Measurements from ENCODE around the gene CCL4. TPM values are rescaled to one million over a fixed set of nuclear protein-coding genes. Genes with fewer than 3 reads are reported as not detected.
A peak's percentile ranks its signal among the peaks of the same experiment; 100 is the strongest.

CCL4 gene
- total RNA-seq, 1 donor from 2014 or later: not detected

- Mint-ChIP-seq H3K9me3 (peaks cover 3% of the 10 kb centered on the region), H3K27ac (ENCODE audit: unreplicated experiment) (no peak overlapping the region), H3K4me3 (no peak overlapping the region), H3K4me1 (peaks cover 3% of the 10 kb centered on the region), H3K36me3 (ENCODE audit: low read depth) (no peaks in the 10 kb centered on the region), H3K27me3 (ENCODE audit: low read depth) (peaks cover 2% of the 10 kb centered on the region)
- TF ChIP-seq CTCF (conservative IDR thresholded peaks at IDR 0.05): no peak
- DNase-seq (ENCODE audit: low read depth, low spot score): no peak
These were observed 24.9 kb downstream of the CCL4 start for GRCh38 chr17:36128411-36128978.

GRCh38 chr17:36129616-36130015, 26.0 kb downstream of the CCL4 start:
- no peak for DNase-seq (ENCODE audit: low read depth, low spot score)
- Mint-ChIP-seq H3K27ac (ENCODE audit: unreplicated experiment) (no peak overlapping the region), H3K9me3 (peaks cover 3% of the 10 kb centered on the region), H3K4me1 (peaks cover 3% of the 10 kb centered on the region), H3K4me3 (no peak overlapping the region), H3K36me3 (ENCODE audit: low read depth) (no peaks in the 10 kb centered on the region), H3K27me3 (ENCODE audit: low read depth) (peaks cover 2% of the 10 kb centered on the region)
- no peak for TF ChIP-seq CTCF (conservative IDR thresholded peaks at IDR 0.05)

GRCh38 chr17:36130346-36130745, 26.7 kb downstream of the CCL4 start:
- no peak for DNase-seq (ENCODE audit: low read depth, low spot score)
- peaks cover 3% of the 10 kb centered on the region for H3K9me3 Mint-ChIP-seq
- H3K27me3 Mint-ChIP-seq (ENCODE audit: low read depth): peaks cover 2% of the 10 kb centered on the region
- no peak overlapping the region for H3K4me3 Mint-ChIP-seq
- no peaks in the 10 kb centered on the region for H3K36me3 Mint-ChIP-seq (ENCODE audit: low read depth)
- H3K4me1 Mint-ChIP-seq: peaks cover 3% of the 10 kb centered on the region
- no peak for TF ChIP-seq CTCF (conservative IDR thresholded peaks at IDR 0.05)
- H3K27ac Mint-ChIP-seq (ENCODE audit: unreplicated experiment): no peak overlapping the region

- no peaks in the 10 kb centered on the region for H3K36me3 Mint-ChIP-seq (ENCODE audit: low read depth)
- H3K9me3 Mint-ChIP-seq: no peaks in the 10 kb centered on the region
- no peak overlapping the region for H3K4me3 Mint-ChIP-seq
- no peak overlapping the region for H3K27ac Mint-ChIP-seq (ENCODE audit: unreplicated experiment)
- peaks cover 2% of the 10 kb centered on the region for H3K27me3 Mint-ChIP-seq (ENCODE audit: low read depth)
- peak; percentile 28 for TF ChIP-seq CTCF (conservative IDR thresholded peaks at IDR 0.05)
- H3K4me1 Mint-ChIP-seq: peaks cover 3% of the 10 kb centered on the region
- DNase-seq (ENCODE audit: low read depth, low spot score): no peak
These were observed 27.8 kb downstream of the CCL4 start for GRCh38 chr17:36131421-36131820.

- H3K27ac Mint-ChIP-seq (ENCODE audit: unreplicated experiment): no peak overlapping the region
- no peak overlapping the region for H3K4me3 Mint-ChIP-seq
- peaks cover 3% of the 10 kb centered on the region for H3K4me1 Mint-ChIP-seq
- no peak for TF ChIP-seq CTCF (conservative IDR thresholded peaks at IDR 0.05)
- H3K27me3 Mint-ChIP-seq (ENCODE audit: low read depth): peaks cover 2% of the 10 kb centered on the region
- no peaks in the 10 kb centered on the region for H3K36me3 Mint-ChIP-seq (ENCODE audit: low read depth)
- H3K9me3 Mint-ChIP-seq: no peaks in the 10 kb centered on the region
- DNase-seq (ENCODE audit: low read depth, low spot score): no peak
These were observed 28.3 kb downstream of the CCL4 start for GRCh38 chr17:36131931-36132330.

All from neural crest cell (in vitro differentiated cells).